ENCODE data around the gene FADD. TPM values are rescaled to one million over a fixed set of nuclear protein-coding genes. Genes with fewer than 3 reads are reported as not detected.

The FADD gene
- total RNA-seq, 1 donor from 2014 or later, result 40.8 TPM

DNA sequence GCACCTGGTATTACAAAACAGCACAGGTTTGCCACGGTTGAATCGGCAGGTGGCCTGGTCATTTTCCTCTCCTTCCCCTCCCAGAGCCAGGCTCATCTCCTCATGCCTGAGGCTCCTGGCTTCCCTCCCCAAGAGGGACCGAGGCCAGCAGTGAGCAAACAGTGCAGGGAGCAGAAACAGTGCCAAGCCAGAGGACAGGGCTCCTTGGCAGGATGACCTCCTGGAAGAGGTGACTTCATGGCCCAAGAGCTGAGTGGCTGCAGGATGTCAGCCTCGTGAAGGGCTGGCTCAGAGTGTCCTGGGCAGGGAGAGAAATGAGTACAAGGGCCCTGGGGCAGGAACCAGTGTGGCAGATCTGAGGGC, 44.6 kb downstream of the FADD start:
- Histone ChIP-seq H2AFZ (ENCODE audit: low read depth, low read length) (peak overlapping the region; percentile 14), H3K4me1 (ENCODE audit: insufficient read depth, low read length) (peaks cover 49% of the 10 kb centered on the region), H3K79me2 (ENCODE audit: insufficient read depth, low read length) (no peaks in the 10 kb centered on the region), H3K4me2 (ENCODE audit: low read length) (peak overlapping the region; percentile 53), H4K20me1 (ENCODE audit: insufficient read depth, low read length) (no peaks in the 10 kb centered on the region), H3K4me3 (ENCODE audit: insufficient read depth, low read depth, low read length) (no peak overlapping the region), H3K27ac (ENCODE audit: low read depth, low read length) (no peak overlapping the region), H3K9ac (ENCODE audit: low read length) (peak overlapping the region; percentile 19), H3K9me3 (ENCODE audit: insufficient read depth, low read depth, low read length) (no peaks in the 10 kb centered on the region), H3K36me3 (ENCODE audit: insufficient read depth, low read length) (no peaks in the 10 kb centered on the region), H3K27me3 (ENCODE audit: insufficient read depth, low read length) (no peaks in the 10 kb centered on the region)
- peaks cover 33% of the 10 kb centered on the region for H3K4me1 Mint-ChIP-seq (ENCODE audit: low read depth, unreplicated experiment)
- FAIRE-seq, result no peak
- H3K36me3 Mint-ChIP-seq (ENCODE audit: low read depth, unreplicated experiment), result no peaks in the 10 kb centered on the region
- TF ChIP-seq EZH2 (IDR thresholded peaks at IDR 0.05; ENCODE audit: insufficient read depth, low read length), result no peak
- TF ChIP-seq CTCF (IDR thresholded peaks at IDR 0.05; ENCODE audit: insufficient read depth, low read depth, low read length), result no peak
- H3K27ac Mint-ChIP-seq (ENCODE audit: unreplicated experiment), result no peak overlapping the region
- no peak overlapping the region for H3K4me3 Mint-ChIP-seq (ENCODE audit: unreplicated experiment)
- no peak for DNase-seq (ENCODE audit: low read depth)
- peaks cover 3% of the 10 kb centered on the region for H3K9me3 Mint-ChIP-seq (ENCODE audit: unreplicated experiment)
- H3K27me3 Mint-ChIP-seq (ENCODE audit: low read depth, unreplicated experiment), result no peaks in the 10 kb centered on the region

- Mint-ChIP-seq H3K36me3 (ENCODE audit: low read depth, unreplicated experiment) (no peaks in the 10 kb centered on the region), H3K27me3 (ENCODE audit: low read depth, unreplicated experiment) (no peaks in the 10 kb centered on the region), H3K27ac (ENCODE audit: unreplicated experiment) (no peak overlapping the region), H3K9me3 (ENCODE audit: unreplicated experiment) (peaks cover 3% of the 10 kb centered on the region), H3K4me3 (ENCODE audit: unreplicated experiment) (no peak overlapping the region), H3K4me1 (ENCODE audit: low read depth, unreplicated experiment) (peaks cover 11% of the 10 kb centered on the region)
- Histone ChIP-seq H3K27me3 (ENCODE audit: insufficient read depth, low read length) (no peaks in the 10 kb centered on the region), H2AFZ (ENCODE audit: low read depth, low read length) (no peak overlapping the region), H3K4me2 (ENCODE audit: low read length) (no peak overlapping the region), H3K79me2 (ENCODE audit: insufficient read depth, low read length) (no peaks in the 10 kb centered on the region), H3K36me3 (ENCODE audit: insufficient read depth, low read length) (no peaks in the 10 kb centered on the region), H3K9me3 (ENCODE audit: insufficient read depth, low read depth, low read length) (no peaks in the 10 kb centered on the region), H3K4me1 (ENCODE audit: insufficient read depth, low read length) (peaks cover 22% of the 10 kb centered on the region), H3K9ac (ENCODE audit: low read length) (no peak overlapping the region), H3K27ac (ENCODE audit: low read depth, low read length) (no peak overlapping the region), H3K4me3 (ENCODE audit: insufficient read depth, low read depth, low read length) (no peak overlapping the region), H4K20me1 (ENCODE audit: insufficient read depth, low read length) (no peaks in the 10 kb centered on the region)
- TF ChIP-seq CTCF (IDR thresholded peaks at IDR 0.05; ENCODE audit: insufficient read depth, low read depth, low read length) (no peak), EZH2 (IDR thresholded peaks at IDR 0.05; ENCODE audit: insufficient read depth, low read length) (no peak)
- DNase-seq (ENCODE audit: low read depth) (no peak), FAIRE-seq (no peak)
These were observed 48.0 kb downstream of the FADD start for GRCh38 chr11:70250876-70251658.

DNA sequence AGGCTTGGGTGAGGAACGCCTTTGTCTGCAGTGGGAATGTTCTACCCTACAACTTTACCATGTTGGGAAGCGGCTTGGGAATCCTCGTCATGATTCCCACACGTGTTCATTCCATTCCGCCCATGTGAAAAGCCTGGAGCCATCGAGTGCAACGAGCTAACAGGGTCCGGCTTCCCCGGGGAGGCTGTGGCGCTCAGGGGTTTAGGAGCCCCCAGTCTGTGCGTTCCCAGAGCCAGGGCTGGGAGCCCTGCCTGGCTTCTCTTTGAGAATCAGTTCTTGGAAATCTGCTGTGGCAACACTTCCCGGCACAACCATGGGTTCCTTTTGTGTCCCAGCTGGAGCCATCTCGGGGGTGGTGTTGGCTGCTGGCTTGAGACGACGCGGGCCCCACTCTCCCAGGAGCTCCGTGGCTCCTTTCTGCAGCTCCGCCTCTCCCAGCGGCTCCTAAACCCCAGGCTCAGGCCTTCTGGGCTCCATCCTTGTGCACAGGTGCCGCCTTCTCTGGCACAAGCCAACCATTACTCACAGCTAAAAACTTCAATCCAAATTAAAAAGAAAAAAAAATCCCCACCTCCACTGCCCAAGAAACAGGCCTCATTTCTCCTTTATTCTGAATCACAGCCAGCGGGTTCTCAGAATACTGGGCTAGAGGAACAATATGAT, 48.7 kb downstream of the FADD start:
- H3K27me3 Mint-ChIP-seq (ENCODE audit: low read depth, unreplicated experiment), result no peaks in the 10 kb centered on the region
- no peak overlapping the region for H3K4me3 Mint-ChIP-seq (ENCODE audit: unreplicated experiment)
- no peak overlapping the region for H3K27ac Mint-ChIP-seq (ENCODE audit: unreplicated experiment)
- Histone ChIP-seq H3K36me3 (ENCODE audit: insufficient read depth, low read length) (no peaks in the 10 kb centered on the region), H3K4me1 (ENCODE audit: insufficient read depth, low read length) (peaks cover 16% of the 10 kb centered on the region), H3K4me3 (ENCODE audit: insufficient read depth, low read depth, low read length) (no peak overlapping the region), H3K9me3 (ENCODE audit: insufficient read depth, low read depth, low read length) (no peaks in the 10 kb centered on the region), H3K9ac (ENCODE audit: low read length) (peak overlapping the region; percentile 14), H3K79me2 (ENCODE audit: insufficient read depth, low read length) (no peaks in the 10 kb centered on the region), H3K27me3 (ENCODE audit: insufficient read depth, low read length) (no peaks in the 10 kb centered on the region), H4K20me1 (ENCODE audit: insufficient read depth, low read length) (no peaks in the 10 kb centered on the region), H2AFZ (ENCODE audit: low read depth, low read length) (peak overlapping the region; percentile 55), H3K27ac (ENCODE audit: low read depth, low read length) (peak overlapping the region; percentile 38), H3K4me2 (ENCODE audit: low read length) (peak overlapping the region; percentile 29)
- peaks cover 7% of the 10 kb centered on the region for H3K4me1 Mint-ChIP-seq (ENCODE audit: low read depth, unreplicated experiment)
- H3K36me3 Mint-ChIP-seq (ENCODE audit: low read depth, unreplicated experiment), result no peaks in the 10 kb centered on the region
- no peak for TF ChIP-seq EZH2 (IDR thresholded peaks at IDR 0.05; ENCODE audit: insufficient read depth, low read length)
- no peak for TF ChIP-seq CTCF (IDR thresholded peaks at IDR 0.05; ENCODE audit: insufficient read depth, low read depth, low read length)
- DNase-seq (ENCODE audit: low read depth) (peak; percentile 69), FAIRE-seq (no peak)
- H3K9me3 Mint-ChIP-seq (ENCODE audit: unreplicated experiment), result peaks cover 3% of the 10 kb centered on the region

Measured in astrocyte (in vitro differentiated cells and primary cell).